Activated CD4-positive, alpha-beta T cell treated with anti-CD3 and anti-CD28 coated beads for 24 hours (primary cell): ENCODE data around the gene NEURL3.
"Not testable (repeated sequence)": the region's sequence is repeated elsewhere in the genome, so short reads cannot be mapped to it uniquely, and the experiment has no call there.

Experiments
- DNase-seq, 2 donors: peaks; one replicate each; pipeline ENCODE4 v3.0.0-alpha.2; 2020; ENCODE audit warnings: low read depth in 2 of 2

The NEURL3 gene

DNA sequence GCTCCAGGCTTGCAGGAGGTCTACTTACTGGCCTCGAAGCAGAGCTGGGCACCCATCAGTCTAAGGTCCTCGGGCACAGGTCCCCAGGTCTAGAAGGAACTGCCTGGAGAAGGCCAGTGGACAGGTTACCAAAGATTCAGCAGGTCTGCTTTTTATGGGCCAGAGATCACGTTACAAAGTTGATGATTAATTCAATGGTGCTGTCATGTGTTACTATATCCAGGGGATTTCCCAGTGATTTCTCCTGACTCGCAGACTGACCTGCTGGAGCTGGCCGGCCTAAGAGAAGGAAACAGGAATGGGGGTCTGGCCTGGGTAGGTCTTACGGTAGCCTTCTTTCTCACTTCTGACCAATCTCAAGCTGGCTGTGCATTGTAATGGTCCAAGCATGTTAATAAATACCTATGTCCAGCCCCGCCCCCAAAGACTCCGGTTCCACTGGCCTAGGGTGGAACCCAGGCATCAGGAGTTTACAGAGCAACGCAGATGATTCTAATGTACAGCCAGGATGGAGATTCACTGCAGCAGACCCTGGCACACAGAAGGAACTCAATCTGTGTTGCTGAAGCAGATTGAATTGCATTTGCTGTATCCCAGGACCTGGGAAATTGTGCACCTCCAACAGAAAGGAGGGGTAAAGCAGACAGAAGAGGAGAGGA, at the start of gene NEURL3:
TSS of gene NEURL3 (minus strand) at position 127 of the 659 bp plus-strand sequence. CDS start at position 56, 71 bp downstream.
- DNase-seq = no peak

GRCh38 chr2:96554293-96555145, 49.4 kb upstream of the NEURL3 start:
- DNase-seq = peak in 1 of 2 donors; percentile 56

- not testable (repeated sequence) for DNase-seq
Measured at GRCh38 chr2:96553957-96554292, 48.8 kb upstream of the NEURL3 start.

- DNase-seq = no peak
Measured at GRCh38 chr2:96553176-96553956, 48.2 kb upstream of the NEURL3 start.

GRCh38 chr2:96552315-96553175, 47.4 kb upstream of the NEURL3 start:
- DNase-seq = no peak

DNA sequence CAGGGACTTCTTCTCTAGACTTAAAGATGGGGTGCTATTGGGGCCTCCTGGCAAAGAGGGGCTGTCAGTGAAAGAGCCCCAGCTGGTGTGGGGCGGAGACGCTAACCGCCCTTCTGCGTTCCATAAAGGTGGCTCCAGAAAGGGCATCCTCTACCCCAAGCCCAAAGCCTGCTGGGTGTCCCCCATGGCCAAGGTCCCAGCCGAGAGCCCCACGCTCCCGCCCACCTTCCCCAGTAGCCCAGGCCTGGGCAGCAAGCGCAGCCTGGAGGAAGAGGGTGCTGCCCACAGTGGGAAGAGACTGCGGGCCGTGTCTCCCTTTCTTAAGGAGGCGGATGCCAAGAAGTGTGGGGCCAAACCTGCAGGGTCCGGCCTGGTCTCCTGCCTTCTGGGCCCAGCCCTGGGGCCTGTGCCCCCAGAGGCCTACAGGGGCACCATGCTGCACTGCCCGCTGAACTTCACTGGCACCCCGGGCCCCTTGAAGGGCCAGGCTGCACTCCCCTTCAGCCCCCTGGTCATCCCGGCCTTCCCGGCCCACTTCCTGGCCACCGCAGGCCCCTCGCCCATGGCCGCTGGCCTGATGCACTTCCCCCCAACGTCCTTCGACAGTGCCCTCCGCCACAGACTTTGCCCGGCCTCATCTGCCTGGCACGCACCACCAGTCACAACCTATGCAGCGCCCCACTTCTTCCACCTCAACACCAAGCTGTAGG, 46.6 kb upstream of the NEURL3 start:
- DNase-seq = no peak

DNA sequence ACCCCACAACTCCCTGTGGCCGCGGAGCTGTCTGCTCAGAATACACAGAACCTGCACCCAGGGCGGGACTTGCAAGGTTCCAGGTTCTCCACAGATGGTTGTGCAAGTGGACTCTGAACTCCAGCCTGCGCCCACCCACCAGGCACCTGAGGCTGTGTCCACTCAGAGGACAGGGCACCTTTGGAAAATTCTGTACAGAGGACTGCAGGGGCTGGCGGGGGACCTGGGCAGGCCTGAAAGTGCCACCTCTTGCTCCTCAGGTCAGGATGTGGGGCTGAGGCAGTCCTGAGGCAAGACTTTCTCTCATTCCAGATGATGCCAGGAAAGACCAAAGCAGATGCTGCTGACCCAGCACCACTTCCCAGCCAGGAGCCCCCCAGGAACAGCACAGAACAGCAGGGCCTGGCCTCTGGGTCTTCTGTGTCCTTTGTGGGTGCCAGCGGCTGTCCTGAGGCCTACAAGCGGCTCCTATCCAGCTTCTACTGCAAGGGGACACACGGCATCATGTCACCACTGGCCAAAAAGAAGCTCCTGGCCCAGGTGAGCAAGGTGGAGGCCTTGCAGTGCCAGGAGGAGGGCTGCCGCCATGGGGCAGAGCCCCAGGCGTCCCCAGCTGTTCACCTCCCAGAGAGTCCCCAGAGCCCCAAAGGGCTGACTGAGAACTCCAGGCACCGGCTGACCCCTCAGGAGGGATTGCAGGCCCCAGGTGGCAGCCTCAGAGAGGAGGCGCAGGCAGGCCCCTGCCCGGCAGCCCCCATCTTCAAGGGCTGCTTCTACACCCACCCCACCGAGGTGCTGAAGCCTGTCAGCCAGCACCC, 45.8 kb upstream of the NEURL3 start:
- DNase-seq = no peak

DNA sequence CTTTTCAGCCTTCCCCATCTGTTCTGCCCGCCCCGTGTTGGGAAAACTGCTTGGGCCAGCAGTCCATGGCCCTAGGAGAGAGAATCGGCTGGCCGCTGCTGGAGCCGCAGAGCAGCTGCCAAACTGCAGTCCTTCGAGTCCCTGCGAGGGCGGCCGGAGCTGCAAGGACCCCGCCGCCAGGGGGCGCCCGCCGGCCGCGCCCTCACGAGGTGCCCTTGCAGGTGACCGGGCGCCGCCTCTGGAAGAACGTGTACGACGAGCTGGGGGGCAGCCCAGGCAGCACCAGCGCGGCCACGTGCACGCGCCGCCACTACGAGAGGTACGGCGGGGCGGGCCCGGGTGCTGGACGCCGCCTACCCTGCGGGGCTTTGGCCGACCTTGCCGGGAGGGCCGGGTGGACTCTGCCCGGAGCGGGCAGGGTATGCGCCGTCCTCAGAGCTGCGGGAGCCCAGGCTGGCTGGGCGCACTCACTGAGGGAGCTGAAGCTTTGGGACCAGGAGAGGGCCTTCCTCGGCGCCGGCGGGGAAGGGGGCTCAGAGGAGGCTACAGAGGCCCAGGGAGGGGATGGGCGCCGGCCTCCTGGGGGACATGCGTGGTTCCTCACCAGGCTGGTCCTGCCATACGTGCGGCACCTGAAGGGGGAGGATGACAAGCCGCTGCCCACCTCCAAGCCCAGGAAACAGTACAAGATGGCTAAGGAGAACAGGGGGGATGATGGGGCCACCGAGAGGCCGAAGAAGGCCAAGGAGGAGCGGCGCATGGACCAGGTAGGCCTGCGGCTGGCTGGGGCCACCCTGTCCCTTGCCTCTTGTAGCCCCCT, 45.0 kb upstream of the NEURL3 start:
- no peak for DNase-seq

DNA sequence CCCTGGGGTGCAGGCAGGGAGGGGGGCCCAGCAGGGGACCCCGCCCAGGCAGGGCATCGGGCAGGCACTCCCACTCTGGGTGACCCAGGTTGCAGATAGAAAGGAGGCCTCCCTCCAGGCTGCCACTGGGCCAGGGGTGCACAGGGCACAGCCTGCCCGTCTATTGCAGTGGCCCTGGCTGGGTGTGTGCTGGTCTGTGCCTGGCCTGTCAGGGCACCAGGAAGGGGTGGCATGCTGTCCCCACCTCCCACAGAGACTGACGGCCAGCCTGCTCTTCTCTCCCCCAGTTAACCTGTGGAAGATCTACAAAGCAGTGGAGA, 44.3 kb upstream of the NEURL3 start:
- DNase-seq = no peak

DNA sequence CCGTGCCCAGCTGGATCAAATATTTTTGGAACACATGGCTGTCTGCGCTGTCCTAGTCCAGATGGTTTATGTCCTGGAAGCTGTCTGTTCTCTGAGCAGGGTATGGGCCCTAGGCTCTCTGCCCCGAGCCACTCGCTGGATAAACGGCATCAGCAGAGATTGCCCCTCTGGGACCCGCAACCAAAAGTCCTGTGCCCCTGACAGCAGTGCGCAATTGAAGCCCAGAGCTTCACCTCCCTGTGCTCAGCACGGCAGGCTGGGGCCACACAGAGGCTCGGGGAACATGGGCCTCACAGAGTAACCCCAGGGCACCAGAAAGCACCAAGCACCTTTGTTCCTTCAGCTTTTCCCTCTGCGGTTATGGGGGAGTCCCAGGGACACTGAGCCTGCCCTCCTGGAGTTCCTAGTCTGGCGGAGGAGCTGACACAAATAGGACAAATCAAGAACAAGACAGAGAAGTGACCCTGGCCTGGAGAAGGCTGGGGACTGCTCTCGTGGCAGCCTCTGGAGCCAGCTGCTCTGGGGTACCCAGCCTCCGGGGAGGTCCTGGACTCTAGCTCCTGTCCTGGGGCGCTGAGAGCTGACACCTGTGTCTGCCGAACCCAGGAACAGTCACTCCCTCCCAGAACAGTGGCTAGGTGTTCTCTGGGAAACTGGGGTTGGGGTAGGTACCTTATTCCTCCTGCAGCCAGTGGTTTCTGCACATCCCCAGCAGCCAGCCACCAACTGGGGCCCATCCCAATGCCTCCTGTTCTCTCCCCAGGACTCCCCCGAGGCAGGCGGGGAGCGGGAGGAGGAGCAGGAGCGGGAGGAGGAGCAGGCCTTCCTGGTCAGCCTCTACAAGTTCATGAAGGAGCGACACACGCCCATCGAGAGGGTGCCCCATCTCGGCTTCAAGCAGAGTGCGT, 43.7 kb upstream of the NEURL3 start:
- no peak for DNase-seq

DNA sequence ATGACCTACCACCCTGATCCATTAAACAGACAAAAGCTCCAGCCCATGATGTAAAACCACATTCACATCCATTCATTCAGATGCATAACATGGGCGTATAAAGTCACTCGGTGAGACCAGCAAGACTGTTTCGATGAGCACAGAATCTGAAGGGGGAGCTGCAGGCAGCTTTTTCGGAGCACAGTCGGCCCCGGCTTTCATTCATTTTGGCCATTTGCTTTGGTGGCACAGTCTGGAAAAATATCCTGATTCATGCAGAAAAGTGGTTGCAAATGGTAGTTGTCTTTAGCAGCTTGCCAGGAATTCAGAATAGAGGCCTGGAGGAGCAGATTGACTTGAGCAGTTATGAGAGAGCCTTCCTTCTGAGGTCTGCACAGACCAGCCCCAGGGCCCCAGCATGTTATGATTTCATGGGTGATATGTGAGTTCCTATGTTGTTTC, 42.6 kb upstream of the NEURL3 start:
- DNase-seq = no peak

DNA sequence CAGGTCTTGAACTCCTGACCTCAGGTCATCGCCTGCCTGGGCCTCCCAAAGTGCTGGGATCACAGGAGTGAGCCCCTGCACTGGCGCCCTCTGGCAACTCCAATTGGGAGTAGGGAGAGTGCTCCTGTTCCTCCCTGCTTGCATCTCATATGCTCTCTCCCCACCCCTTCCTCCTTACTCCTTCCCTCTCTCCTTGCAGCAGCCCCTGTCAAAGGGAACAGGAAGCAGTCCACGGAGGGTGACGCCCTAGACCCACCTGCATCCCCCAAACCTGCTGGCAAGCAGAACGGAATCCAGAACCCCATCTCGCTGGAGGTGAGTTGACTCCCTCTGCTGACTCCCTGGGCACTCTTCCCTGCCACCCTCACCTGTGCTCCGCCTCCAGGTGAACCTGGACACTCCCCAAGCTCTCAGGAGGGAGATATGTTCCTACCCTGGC, 42.1 kb upstream of the NEURL3 start:
- no peak for DNase-seq

DNA sequence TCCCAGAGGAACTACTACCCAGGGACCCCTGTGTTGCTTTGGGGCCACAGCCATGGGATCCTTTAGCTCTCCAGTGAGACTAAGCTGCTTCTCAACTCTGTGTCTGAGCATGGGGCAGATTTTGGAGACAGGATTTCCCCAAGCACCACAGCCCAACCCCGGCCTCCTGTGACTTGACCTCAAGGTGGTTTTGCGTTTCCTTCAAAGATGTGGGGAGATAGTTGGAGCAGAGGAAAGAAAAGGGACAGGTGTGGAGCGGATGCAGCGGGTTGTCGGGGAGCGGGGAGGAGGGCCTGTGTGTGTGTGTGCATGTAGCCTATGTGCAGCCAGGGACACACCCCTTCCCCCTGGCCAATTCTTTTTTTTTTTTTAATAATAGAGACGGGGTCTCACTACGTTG, 41.6 kb upstream of the NEURL3 start:
- DNase-seq = no peak

- DNase-seq = no peak
Measured at GRCh38 chr2:96546321-96546720, 41.2 kb upstream of the NEURL3 start.

DNA sequence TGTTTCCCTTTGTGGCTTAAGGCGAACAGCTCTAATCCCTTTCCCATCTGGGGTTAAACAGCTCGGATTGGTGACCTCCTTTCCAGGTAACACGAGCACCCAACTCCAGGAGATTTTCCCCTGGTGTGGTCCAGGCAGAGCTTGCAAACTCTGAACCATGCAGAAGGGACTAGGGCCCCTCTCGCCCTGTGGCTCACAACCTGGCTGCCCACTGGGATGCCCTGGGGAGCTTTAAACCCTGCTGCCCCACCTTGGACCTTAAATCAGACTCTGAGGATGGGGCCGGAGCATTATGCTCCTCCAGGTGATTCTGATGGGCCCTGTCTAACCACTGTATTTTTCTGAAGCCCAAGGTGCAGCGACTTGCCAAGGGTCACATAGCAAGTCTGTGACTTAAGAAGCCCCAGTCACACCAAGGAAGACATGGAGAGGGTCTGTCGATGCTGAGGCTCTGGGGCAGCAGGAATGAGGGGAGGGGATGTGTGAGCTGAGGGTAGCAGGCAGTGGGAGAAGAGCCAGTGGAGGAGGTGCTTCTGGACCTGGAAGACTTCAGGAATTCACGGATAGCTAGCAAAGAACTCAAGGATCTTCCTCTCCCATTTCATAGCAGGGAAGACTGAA, 37.3 kb upstream of the NEURL3 start:
- DNase-seq = no peak

- DNase-seq = no peak
Measured at GRCh38 chr2:96541398-96542152, 36.4 kb upstream of the NEURL3 start.

DNA sequence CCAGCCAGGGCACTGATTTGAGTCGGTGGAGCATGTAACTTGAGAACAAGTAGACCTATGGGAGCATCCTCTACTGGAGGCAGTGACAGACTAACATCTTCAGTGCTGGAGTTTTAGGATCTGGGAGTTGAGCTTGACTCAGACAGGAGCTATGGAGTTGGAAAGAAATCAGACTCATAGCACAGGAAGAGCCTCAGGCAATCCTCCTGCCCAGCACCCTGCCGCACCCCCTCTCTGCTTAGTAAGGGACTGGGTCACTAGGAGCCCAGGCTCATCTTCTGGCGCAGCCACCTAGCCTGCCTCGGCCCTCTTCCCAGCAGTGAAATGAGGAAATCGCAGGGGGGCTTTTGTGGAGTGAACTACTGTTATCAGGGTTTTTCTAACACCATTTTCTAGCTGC, 35.0 kb upstream of the NEURL3 start:
- no peak for DNase-seq
